ENCODE results near the gene TPR.
"Not testable (repeated sequence)": the region's sequence is repeated elsewhere in the genome, so short reads cannot be mapped to it uniquely, and the experiment has no call there.

TPR gene

GRCh38 chr1:186375152-186375928 is at the start of gene TPR, which contains the start of gene ODR4:
Gene TPR (minus strand): TSS chr1:186375253. CDS start chr1:186375028, 225 bp downstream.
Gene ODR4 (plus strand): TSS chr1:186375838. CDS start chr1:186379786, 3,948 bp downstream.
- Histone ChIP-seq H3K9me3 (ENCODE audit: control insufficient read depth, insufficient read depth, low read depth, low read length) (no peaks in the 10 kb centered on the region), H3K27ac (ENCODE audit: low read depth, low read length) (peak within 1 kb of the TSS; percentile 78), H3K36me3 (ENCODE audit: control insufficient read depth, insufficient read depth, low read length) (peaks cover 36% of the 10 kb centered on the region), H3K9ac (ENCODE audit: low read length) (peak within 1 kb of the TSS; percentile 85), H3K27me3 (ENCODE audit: control insufficient read depth, insufficient read depth, low read length) (no peaks in the 10 kb centered on the region), H3K4me3 (ENCODE audit: low read depth, low read length) (peak within 1 kb of the TSS; percentile 92), H3K4me1 (ENCODE audit: control insufficient read depth, insufficient read depth, low read length) (no peaks in the 10 kb centered on the region)

- no peak overlapping the region for H3K27ac ChIP-seq (ENCODE audit: low read depth, low read length)
- no peak overlapping the region for H3K4me3 ChIP-seq (ENCODE audit: low read depth, low read length)
- no peaks in the 10 kb centered on the region for H3K27me3 ChIP-seq (ENCODE audit: control insufficient read depth, insufficient read depth, low read length)
- H3K4me1 ChIP-seq (ENCODE audit: control insufficient read depth, insufficient read depth, low read length), result no peaks in the 10 kb centered on the region
- H3K36me3 ChIP-seq (ENCODE audit: control insufficient read depth, insufficient read depth, low read length), result peaks cover 7% of the 10 kb centered on the region
- no peaks in the 10 kb centered on the region for H3K9me3 ChIP-seq (ENCODE audit: control insufficient read depth, insufficient read depth, low read depth, low read length)
- no peak overlapping the region for H3K9ac ChIP-seq (ENCODE audit: low read length)
These were observed 49.5 kb upstream of the TPR start for GRCh38 chr1:186424539-186424938.

- Histone ChIP-seq H3K4me3 (ENCODE audit: low read depth, low read length) (no peak overlapping the region), H3K9me3 (ENCODE audit: control insufficient read depth, insufficient read depth, low read depth, low read length) (no peaks in the 10 kb centered on the region), H3K27me3 (ENCODE audit: control insufficient read depth, insufficient read depth, low read length) (no peaks in the 10 kb centered on the region), H3K9ac (ENCODE audit: low read length) (no peak overlapping the region), H3K27ac (ENCODE audit: low read depth, low read length) (no peak overlapping the region), H3K4me1 (ENCODE audit: control insufficient read depth, insufficient read depth, low read length) (no peaks in the 10 kb centered on the region), H3K36me3 (ENCODE audit: control insufficient read depth, insufficient read depth, low read length) (peaks cover 28% of the 10 kb centered on the region)
These were observed 46.4 kb upstream of the TPR start for GRCh38 chr1:186421446-186421845.

- H3K4me1 ChIP-seq (ENCODE audit: control insufficient read depth, insufficient read depth, low read length), result no peaks in the 10 kb centered on the region
These were observed 45.9 kb upstream of the TPR start for GRCh38 chr1:186420923-186421322.

GRCh38 chr1:186420311-186420710 is 45.3 kb upstream of the TPR start:
- Histone ChIP-seq H3K9me3 (ENCODE audit: control insufficient read depth, insufficient read depth, low read depth, low read length) (no peaks in the 10 kb centered on the region), H3K4me3 (ENCODE audit: low read depth, low read length) (no peak overlapping the region), H3K36me3 (ENCODE audit: control insufficient read depth, insufficient read depth, low read length) (peaks cover 28% of the 10 kb centered on the region), H3K27me3 (ENCODE audit: control insufficient read depth, insufficient read depth, low read length) (no peaks in the 10 kb centered on the region), H3K4me1 (ENCODE audit: control insufficient read depth, insufficient read depth, low read length) (no peaks in the 10 kb centered on the region), H3K9ac (ENCODE audit: low read length) (no peak overlapping the region), H3K27ac (ENCODE audit: low read depth, low read length) (no peak overlapping the region)

More at GRCh38 chr1:186420923-186421322, 45.9 kb upstream of the TPR start:
- no peak overlapping the region for H3K4me3 ChIP-seq (ENCODE audit: low read depth, low read length)
- H3K36me3 ChIP-seq (ENCODE audit: control insufficient read depth, insufficient read depth, low read length), result peaks cover 28% of the 10 kb centered on the region
- H3K27ac ChIP-seq (ENCODE audit: low read depth, low read length), result no peak overlapping the region
- H3K9me3 ChIP-seq (ENCODE audit: control insufficient read depth, insufficient read depth, low read depth, low read length), result no peaks in the 10 kb centered on the region
- no peak overlapping the region for H3K9ac ChIP-seq (ENCODE audit: low read length)
- H3K27me3 ChIP-seq (ENCODE audit: control insufficient read depth, insufficient read depth, low read length), result no peaks in the 10 kb centered on the region

- Histone ChIP-seq H3K27ac (ENCODE audit: low read depth, low read length) (no peak overlapping the region), H3K9me3 (ENCODE audit: control insufficient read depth, insufficient read depth, low read depth, low read length) (no peaks in the 10 kb centered on the region), H3K4me1 (ENCODE audit: control insufficient read depth, insufficient read depth, low read length) (no peaks in the 10 kb centered on the region), H3K9ac (ENCODE audit: low read length) (no peak overlapping the region), H3K36me3 (ENCODE audit: control insufficient read depth, insufficient read depth, low read length) (peaks cover 30% of the 10 kb centered on the region), H3K4me3 (ENCODE audit: low read depth, low read length) (no peak overlapping the region), H3K27me3 (ENCODE audit: control insufficient read depth, insufficient read depth, low read length) (no peaks in the 10 kb centered on the region)
These were observed 43.5 kb upstream of the TPR start for GRCh38 chr1:186418503-186418902.

- Histone ChIP-seq H3K9ac (ENCODE audit: low read length) (no peak overlapping the region), H3K9me3 (ENCODE audit: control insufficient read depth, insufficient read depth, low read depth, low read length) (no peaks in the 10 kb centered on the region), H3K36me3 (ENCODE audit: control insufficient read depth, insufficient read depth, low read length) (peaks cover 38% of the 10 kb centered on the region), H3K27me3 (ENCODE audit: control insufficient read depth, insufficient read depth, low read length) (no peaks in the 10 kb centered on the region), H3K4me1 (ENCODE audit: control insufficient read depth, insufficient read depth, low read length) (no peaks in the 10 kb centered on the region), H3K27ac (ENCODE audit: low read depth, low read length) (no peak overlapping the region), H3K4me3 (ENCODE audit: low read depth, low read length) (no peak overlapping the region)
These were observed 38.3 kb upstream of the TPR start for GRCh38 chr1:186413319-186413718.

GRCh38 chr1:186409091-186409490 is 34.0 kb upstream of the TPR start:
- Histone ChIP-seq H3K27me3 (ENCODE audit: control insufficient read depth, insufficient read depth, low read length) (no peaks in the 10 kb centered on the region), H3K36me3 (ENCODE audit: control insufficient read depth, insufficient read depth, low read length) (peaks cover 57% of the 10 kb centered on the region), H3K27ac (ENCODE audit: low read depth, low read length) (no peak overlapping the region)

GRCh38 chr1:186404454-186405051 is 29.5 kb upstream of the TPR start:
- Histone ChIP-seq H3K36me3 (ENCODE audit: control insufficient read depth, insufficient read depth, low read length) (peaks cover 46% of the 10 kb centered on the region), H3K4me3 (ENCODE audit: low read depth, low read length) (no peak overlapping the region), H3K9me3 (ENCODE audit: control insufficient read depth, insufficient read depth, low read depth, low read length) (no peaks in the 10 kb centered on the region), H3K27me3 (ENCODE audit: control insufficient read depth, insufficient read depth, low read length) (no peaks in the 10 kb centered on the region), H3K9ac (ENCODE audit: low read length) (no peak overlapping the region), H3K4me1 (ENCODE audit: control insufficient read depth, insufficient read depth, low read length) (no peaks in the 10 kb centered on the region), H3K27ac (ENCODE audit: low read depth, low read length) (no peak overlapping the region)

More at GRCh38 chr1:186409091-186409490, 34.0 kb upstream of the TPR start:
- Histone ChIP-seq H3K9ac (ENCODE audit: low read length) (no peak overlapping the region), H3K4me1 (ENCODE audit: control insufficient read depth, insufficient read depth, low read length) (no peaks in the 10 kb centered on the region), H3K9me3 (ENCODE audit: control insufficient read depth, insufficient read depth, low read depth, low read length) (no peaks in the 10 kb centered on the region), H3K4me3 (ENCODE audit: low read depth, low read length) (no peak overlapping the region)

GRCh38 chr1:186403632-186404031 is 28.6 kb upstream of the TPR start:
- Histone ChIP-seq H3K27me3 (ENCODE audit: control insufficient read depth, insufficient read depth, low read length) (no peaks in the 10 kb centered on the region), H3K27ac (ENCODE audit: low read depth, low read length) (no peak overlapping the region), H3K9me3 (ENCODE audit: control insufficient read depth, insufficient read depth, low read depth, low read length) (no peaks in the 10 kb centered on the region), H3K36me3 (ENCODE audit: control insufficient read depth, insufficient read depth, low read length) (peaks cover 47% of the 10 kb centered on the region), H3K4me3 (ENCODE audit: low read depth, low read length) (no peak overlapping the region), H3K9ac (ENCODE audit: low read length) (no peak overlapping the region), H3K4me1 (ENCODE audit: control insufficient read depth, insufficient read depth, low read length) (no peaks in the 10 kb centered on the region)

GRCh38 chr1:186401446-186401845 is 26.4 kb upstream of the TPR start:
- peaks cover 48% of the 10 kb centered on the region for H3K36me3 ChIP-seq (ENCODE audit: control insufficient read depth, insufficient read depth, low read length)
- not testable (repeated sequence) for H3K27me3 ChIP-seq (ENCODE audit: control insufficient read depth, insufficient read depth, low read length); H3K9me3 ChIP-seq (ENCODE audit: control insufficient read depth, insufficient read depth, low read depth, low read length); H3K27ac ChIP-seq (ENCODE audit: low read depth, low read length); H3K9ac ChIP-seq (ENCODE audit: low read length); H3K4me3 ChIP-seq (ENCODE audit: low read depth, low read length); H3K4me1 ChIP-seq (ENCODE audit: control insufficient read depth, insufficient read depth, low read length)
